NAMALWA (cell line): Measurements from ENCODE around the gene ASCL3.
"Not testable (repeated sequence)": the region's sequence is repeated elsewhere in the genome, so short reads cannot be mapped to it uniquely, and the experiment has no call there.

ENCODE experiments used
- DNase-seq: peaks from one replicate; pipeline ENCODE4 v3.0.0-alpha.2; 2015; ENCODE audit warnings: low spot score

Gene ASCL3

DNA sequence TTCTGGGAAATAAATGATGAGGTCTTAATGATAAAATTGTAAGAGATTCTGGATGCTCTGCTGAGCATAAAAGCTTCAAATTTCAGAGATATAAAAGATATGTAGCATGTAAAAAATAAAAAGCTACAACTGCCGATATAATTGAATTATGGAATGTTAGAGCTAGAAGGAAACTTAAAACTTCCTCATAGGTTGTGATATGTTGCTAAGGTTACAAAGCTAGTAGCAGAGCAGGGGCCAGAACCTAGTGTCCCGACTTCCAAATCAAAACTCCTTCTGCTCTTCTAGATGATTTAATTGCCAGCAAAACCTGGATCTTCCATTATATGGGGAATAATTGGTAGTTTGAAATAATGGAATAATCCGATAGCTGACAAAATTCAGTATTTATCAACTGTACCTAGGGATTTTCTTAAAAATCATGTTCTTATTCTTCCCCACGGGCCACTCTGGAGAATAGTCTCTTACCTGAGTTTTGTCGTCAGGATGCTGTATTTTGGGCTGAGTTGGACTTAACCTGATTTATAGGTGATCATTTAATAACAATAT, at the start of gene ASCL3:
Gene ASCL3, minus strand, starts transcription at position 499 of the 549 bp plus-strand sequence. CDS start 4,855 bp downstream, outside the sequence.
- DNase-seq: no peak

DNA sequence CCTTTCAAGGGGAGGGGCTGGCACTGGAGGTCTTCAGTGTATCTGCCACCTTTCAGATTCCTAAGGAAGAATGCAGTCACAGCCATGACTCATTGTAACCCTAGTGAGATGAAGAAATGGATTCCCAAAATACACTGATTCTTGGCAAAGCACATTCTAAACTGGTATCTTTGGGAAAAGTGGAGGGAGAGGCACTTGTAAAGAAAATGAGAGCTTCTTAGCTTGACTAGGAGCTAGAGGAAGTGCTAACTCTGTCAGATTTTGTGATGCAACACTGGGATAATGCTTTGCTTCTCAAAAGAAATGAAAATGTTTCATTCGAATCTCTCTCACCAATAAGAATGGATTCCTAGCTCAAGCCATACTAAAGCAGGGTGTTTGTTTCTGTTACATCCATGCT, 46.6 kb upstream of the ASCL3 start:
- no peak for DNase-seq

DNA sequence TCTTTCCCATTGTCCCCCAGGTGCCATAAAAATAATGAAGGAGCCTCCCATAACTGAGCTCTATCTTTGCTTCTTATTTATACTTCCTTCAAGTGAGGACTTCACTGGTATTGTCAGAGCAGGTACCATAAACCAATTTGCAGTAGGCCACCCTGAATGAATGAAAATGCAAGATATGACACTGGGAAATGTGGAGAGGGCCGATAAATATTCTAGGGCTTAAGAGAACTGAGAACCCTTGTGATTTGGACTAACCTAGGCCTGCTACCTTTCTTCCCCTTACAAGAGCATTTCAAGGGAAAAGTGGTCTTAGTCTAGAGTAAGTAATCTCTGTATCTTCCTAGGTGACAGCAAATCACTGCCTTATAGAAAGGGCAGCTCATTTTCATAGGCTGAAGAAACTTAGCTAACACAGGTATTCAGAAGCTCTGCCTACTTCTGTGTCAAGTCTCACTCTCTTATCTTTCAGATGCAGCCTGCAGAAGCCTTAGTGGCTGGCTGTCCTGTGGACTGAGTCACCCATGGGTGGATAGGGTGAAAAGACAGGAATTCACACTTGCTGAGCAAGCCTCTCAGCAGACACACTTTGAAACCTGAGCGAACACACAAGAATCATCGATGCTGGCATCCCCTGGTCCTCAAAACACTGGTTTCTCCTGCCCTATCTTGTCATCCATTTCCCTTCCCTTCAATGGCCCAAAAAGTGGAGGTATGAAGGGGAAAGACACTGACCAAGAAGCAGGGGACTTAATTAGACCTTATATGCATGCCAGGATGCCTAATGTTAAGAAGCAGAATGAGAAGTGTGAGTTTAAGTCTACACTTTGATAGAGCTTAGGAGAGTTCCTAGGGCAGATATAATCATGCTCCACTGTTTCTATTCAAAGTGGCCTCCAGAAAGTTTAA, 45.8 kb upstream of the ASCL3 start:
- no peak for DNase-seq

DNA sequence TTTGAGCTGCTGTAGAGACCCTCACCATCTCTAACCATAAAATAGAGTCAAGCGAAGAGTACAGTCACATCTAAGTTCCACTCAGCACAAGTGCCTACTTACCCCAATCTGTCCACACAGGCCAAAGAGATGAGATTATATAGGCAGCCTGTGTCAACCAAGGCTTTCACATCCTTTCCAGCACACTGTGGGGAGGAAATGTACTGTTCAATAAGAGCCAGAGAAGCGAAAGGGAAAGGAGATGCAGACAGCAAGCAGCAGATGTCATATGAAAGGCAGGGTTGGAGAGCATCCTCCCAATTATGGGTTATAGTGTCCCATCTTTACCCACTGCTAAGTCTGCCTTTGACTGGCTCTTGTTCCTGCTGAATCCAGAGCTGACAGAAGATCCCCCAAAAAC, 44.6 kb upstream of the ASCL3 start:
- DNase-seq: no peak

GRCh38 chr11:8986772-8987171, 44.0 kb upstream of the ASCL3 start:
- DNase-seq: not testable (repeated sequence)

GRCh38 chr11:8985462-8985861, 42.6 kb upstream of the ASCL3 start:
- no peak for DNase-seq

DNA sequence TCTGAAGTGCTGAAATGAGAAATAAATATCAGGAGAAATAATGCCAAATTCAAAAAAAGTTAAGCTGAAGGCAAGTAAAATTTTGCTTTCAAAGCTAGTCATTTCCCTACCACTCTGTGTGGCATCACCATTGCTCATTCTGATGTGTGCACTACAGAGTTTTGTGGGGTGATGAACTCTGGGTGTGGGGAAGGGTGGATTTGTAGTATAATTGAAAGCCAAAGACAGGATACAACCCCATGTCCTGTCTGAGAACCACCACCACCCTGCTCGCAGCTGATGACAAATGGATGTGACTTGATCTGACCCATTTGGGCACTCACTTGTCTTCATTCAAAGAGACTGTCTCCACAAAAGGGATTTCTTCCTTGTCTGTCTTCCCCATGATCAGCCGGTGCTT, 40.7 kb upstream of the ASCL3 start:
- no peak for DNase-seq

DNA sequence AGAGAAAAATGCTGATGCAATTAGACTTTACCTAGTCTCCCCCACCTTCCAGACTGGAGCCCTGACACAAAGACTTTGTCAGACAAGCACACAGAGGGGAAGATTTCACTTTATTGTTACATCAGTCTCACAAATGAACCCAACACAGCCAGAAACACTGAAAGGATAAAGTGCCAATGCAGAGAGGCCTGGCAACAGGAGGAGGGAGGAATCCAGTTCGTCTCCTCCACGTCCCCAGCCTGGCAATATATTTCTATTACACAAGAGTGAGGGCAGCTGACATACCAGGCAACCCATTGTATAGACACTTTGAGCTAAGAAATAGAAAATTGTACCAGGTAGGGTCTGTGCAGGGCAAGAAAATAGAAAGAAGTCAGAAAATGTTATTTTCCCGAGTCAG, 37.7 kb upstream of the ASCL3 start:
- DNase-seq: no peak

GRCh38 chr11:8979365-8979764, 36.5 kb upstream of the ASCL3 start:
- not testable (repeated sequence) for DNase-seq

GRCh38 chr11:8973121-8973520, 30.3 kb upstream of the ASCL3 start:
- DNase-seq: no peak

GRCh38 chr11:8971924-8972316, 29.1 kb upstream of the ASCL3 start:
- DNase-seq: no peak

DNA sequence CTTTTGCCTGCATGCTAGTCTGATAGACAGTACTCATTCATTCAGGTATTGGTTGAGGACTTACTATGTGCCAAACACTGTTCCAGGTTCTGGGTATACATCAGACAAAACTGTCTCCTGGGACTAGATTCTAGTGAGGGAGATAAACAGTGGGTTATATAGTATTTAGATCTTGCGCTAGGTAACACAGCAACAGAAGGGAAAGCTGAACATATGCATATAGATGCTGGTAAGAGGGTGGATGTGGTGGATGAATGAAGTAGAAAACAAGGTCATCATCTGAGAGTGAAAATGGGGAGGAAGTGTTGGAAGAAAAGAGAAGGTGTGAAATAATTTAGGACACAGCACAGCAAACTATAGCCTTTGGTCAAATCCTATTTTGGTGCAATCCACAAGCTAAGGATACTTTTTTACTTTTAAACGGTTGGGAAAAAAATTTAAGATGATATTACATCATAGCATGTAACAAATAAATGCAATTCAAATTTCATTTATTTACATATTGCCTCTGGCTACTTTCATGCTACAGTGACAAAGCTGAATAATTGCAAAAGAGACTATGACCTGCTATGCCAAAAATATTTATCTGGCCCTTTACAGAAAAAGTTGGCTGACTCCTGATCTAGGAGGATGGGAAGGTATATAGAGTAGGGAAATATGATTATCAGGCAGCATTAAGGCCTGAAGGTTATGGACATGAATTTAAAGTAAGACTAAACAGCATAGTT, 28.5 kb upstream of the ASCL3 start:
- no peak for DNase-seq

GRCh38 chr11:8967184-8967583, 24.4 kb upstream of the ASCL3 start:
- DNase-seq: no peak

- DNase-seq: peak; percentile 86
Measured at GRCh38 chr11:8964324-8965320, 21.8 kb upstream of the ASCL3 start, which contains the start of gene TMEM9B. TMEM9B (minus strand) TSS chr11:8964442; CDS start chr11:8964313, 129 bp downstream.

DNA sequence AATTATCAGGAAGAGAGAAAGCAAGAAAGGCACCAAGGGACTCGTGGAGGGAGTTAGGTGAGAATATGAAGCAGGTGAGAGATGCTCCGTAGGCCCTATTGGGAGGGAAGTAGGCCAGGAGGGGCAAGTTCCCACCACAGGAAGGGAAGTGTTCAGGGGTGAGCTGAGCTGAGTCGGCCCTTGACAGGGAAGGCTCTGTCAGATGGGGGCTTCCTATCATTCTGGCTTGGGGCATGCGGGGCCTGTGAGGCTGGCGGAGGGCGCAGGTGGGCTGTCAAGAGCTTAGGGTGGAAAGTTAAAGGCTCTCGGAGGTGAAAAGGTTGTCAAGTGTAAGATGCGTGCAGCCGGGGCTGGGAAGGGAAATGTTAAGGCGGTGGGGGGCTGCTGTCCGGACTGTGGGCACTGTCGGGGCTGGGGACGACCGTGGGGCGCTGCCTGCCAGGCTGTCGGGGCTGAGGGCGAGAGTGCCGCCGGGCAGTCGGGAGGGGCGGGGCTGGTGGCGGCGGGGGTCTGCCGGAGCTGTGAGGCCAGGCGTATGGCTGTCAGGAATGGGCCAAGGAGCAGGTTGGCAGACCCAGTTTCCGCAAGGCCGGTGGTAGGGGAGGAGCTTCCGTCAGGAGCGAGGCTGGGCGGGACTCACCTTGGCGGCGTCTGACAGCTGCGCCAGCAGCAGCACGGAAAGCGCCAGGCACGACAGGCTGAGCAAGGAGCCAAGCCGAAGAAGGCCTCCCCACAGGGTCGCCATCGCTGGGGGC, 20.9 kb upstream of the ASCL3 start:
- DNase-seq: peak; percentile 82

DNA sequence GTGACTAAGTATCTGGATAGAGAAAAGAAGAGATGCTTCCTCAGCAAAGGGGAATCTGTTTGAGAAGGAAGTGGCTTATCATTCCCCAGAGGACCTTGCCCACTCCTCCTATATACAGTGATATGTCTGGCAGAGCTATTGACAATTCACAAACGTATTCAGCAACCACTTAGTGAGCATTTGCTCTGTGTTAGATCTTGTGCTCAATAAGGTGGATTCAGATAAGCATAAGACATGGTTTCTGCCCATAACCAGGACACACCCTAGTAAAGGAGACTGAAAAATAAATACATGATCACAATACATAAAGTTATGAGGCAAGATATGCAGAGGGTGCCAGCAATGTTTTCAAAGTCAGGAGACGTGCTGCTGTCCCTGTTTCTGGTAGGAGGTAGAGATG, 20.0 kb upstream of the ASCL3 start:
- DNase-seq: peak; percentile 20

GRCh38 chr11:8961401-8961800, 18.6 kb upstream of the ASCL3 start:
- no peak for DNase-seq

- peak; percentile 85 for DNase-seq
Measured at GRCh38 chr11:8959546-8960166, 16.8 kb upstream of the ASCL3 start.

GRCh38 chr11:8956860-8957259, 14.0 kb upstream of the ASCL3 start:
- DNase-seq: no peak

- DNase-seq: no peak
Measured at GRCh38 chr11:8948886-8949285, 6.1 kb upstream of the ASCL3 start.
